Measurements from ENCODE around the gene TOLLIP. TPM values are rescaled to one million over a fixed set of nuclear protein-coding genes. Genes with fewer than 3 reads are reported as not detected.
A peak's percentile ranks its signal among the peaks of the same experiment; 100 is the strongest.

The TOLLIP gene
- total and polyA plus RNA-seq, 8 donors: 35.2 to 69.8 (median 45.7) TPM

DNA sequence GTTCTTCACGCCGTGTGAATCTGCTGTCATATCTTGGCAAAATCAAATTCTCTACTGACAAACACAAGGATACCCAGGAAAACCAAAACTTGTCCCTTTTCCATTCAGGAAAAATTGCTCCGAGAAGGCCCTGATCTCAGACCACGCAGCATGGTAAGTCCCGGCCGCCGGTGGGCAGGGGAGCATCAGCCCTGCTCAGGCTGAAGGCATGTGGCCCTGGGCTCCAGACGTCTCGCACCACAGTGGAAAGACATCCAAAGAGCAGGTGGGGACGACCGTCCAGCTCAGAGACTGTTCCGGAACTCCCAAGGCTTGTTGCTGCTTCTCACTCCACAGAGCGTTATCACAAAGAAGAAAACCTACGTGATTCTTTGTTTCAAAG is 29.8 kb downstream of the TOLLIP start:
- no peaks in the 10 kb centered on the region for H3K27me3 ChIP-seq
- FAIRE-seq (no peak), DNase-seq (peak in 1 of 6 donors; percentile 21), ATAC-seq (no peak)
- no peaks in the 10 kb centered on the region for H3K4me1 ChIP-seq
- intact Hi-C loops (cut with DNase I): no loop called here
- H3K27ac ChIP-seq: no peak overlapping the region
- no peaks in the 10 kb centered on the region for H3K9me3 ChIP-seq
- H3K4me3 ChIP-seq: no peak overlapping the region
- WGBS, 2 donors: 92% methylated on average over 14 of the region's 14 CpGs
- no peak for TF ChIP-seq CTCF (IDR thresholded peaks at IDR 0.05)
- H3K36me3 ChIP-seq: peaks cover 2 to 52% (median 21%) of the 10 kb centered on the region in 3 donors

GRCh38 chr11:1278766-1279673 is 30.4 kb downstream of the TOLLIP start:
- intact Hi-C loops (cut with DNase I): no loop called here
- H3K27ac ChIP-seq: no peak overlapping the region
- 92 to 94% methylated on average over 40 of the region's 40 CpGs for WGBS, 2 donors

DNA sequence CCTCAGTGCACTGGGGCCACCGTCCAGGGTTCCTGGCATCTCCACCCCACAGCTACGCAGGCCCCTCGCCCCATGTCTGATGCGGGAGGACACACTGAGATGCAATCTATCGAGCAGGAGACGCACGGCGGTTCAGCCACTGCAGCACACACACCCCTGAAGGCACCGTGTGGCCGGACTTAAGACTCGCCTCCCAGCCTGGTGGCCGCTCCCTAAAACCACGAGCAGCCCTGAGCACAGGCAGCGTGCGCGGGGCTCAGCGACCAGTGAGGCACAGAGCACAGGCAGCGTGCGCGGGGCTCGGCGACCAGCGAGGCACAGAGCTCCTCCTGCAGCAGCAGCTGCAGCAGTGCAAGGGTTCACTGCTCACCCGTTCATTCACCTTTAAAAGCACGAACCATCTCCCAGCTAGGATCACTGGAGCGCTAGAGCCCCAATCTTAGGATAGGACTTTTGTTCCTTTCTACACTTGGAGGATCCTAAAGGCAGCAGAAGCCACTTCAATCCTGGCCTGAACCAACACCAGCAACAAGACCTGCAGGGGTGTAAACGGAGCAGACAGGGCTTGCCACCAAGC is 31.4 kb downstream of the TOLLIP start:
- Histone ChIP-seq H3K4me1 (no peaks in the 10 kb centered on the region), H3K36me3 (peaks cover 2 to 43% (median 18%) of the 10 kb centered on the region in 3 donors), H3K9me3 (no peaks in the 10 kb centered on the region), H3K27me3 (no peaks in the 10 kb centered on the region), H3K27ac (no peak overlapping the region), H3K4me3 (no peak overlapping the region)
- ATAC-seq (no peak), FAIRE-seq (no peak), DNase-seq (peak in 1 of 6 donors; percentile 58)
- intact Hi-C loops (cut with DNase I): no loop called here
- WGBS, 2 donors: 94 to 95% methylated on average over 27 of the region's 27 CpGs
- TF ChIP-seq CTCF (IDR thresholded peaks at IDR 0.05): no peak

More at GRCh38 chr11:1278766-1279673, 30.4 kb downstream of the TOLLIP start:
- no peaks in the 10 kb centered on the region for H3K27me3 ChIP-seq
- H3K9me3 ChIP-seq: no peaks in the 10 kb centered on the region
- no peak overlapping the region for H3K4me3 ChIP-seq
- DNase-seq (peak in 2 of 6 donors; percentile 25 to 51), FAIRE-seq (no peak), ATAC-seq (no peak)
- no peak for TF ChIP-seq CTCF (IDR thresholded peaks at IDR 0.05)
- H3K4me1 ChIP-seq: no peaks in the 10 kb centered on the region
- H3K36me3 ChIP-seq: peaks cover 2 to 48% (median 18%) of the 10 kb centered on the region in 3 donors

DNA sequence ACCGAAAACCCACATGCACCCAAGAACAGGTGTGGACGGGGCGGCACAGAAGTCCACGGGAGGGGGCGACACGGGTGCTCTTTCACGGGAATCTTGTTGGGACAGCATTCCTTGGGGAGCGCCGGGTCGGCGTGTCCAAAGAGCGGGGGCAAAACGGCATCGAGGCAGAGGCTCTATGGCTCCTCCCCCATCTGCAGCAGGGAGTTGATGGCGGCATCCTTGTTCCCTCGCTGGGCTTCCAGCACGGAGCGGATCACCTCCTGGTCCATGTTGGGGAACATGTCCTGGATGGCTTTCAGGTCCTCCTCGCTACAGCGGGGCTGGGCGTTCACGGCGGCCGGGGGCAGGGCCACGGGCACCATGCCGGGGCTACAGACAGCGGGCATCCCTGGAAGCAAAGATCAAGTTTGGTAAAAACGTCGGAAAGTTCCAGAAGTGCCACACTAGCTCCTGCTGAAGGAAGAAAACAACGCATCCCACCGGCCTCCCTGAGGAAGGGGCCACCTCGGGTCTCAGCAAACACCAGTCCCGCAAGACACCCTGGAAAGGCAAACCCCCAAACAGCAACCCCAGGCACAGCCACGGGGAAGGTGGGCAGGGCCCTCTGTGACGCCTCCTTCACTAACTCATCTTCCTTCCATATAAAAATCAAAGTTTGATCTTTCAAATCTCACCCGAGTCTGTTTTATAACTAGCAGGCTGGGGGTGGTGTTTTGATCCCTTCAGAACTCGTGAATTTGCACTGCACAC is 32.4 kb downstream of the TOLLIP start:
- ATAC-seq (no peak), DNase-seq (peak in 1 of 6 donors; percentile 54), FAIRE-seq (no peak)
- no peak overlapping the region for H3K4me3 ChIP-seq
- 88 to 89% methylated on average over 37 of the region's 37 CpGs for WGBS, 2 donors
- H3K27me3 ChIP-seq: no peaks in the 10 kb centered on the region
- TF ChIP-seq CTCF (IDR thresholded peaks at IDR 0.05): no peak
- peaks cover 2 to 37% (median 18%) of the 10 kb centered on the region in 3 donors for H3K36me3 ChIP-seq
- H3K9me3 ChIP-seq: no peaks in the 10 kb centered on the region
- intact Hi-C loops (cut with DNase I): no loop called here
- H3K4me1 ChIP-seq: no peaks in the 10 kb centered on the region
- no peak overlapping the region for H3K27ac ChIP-seq

All from pancreas (tissue), 10 donors.